Measurements from ENCODE around the gene TBKBP1. TPM values are rescaled to one million over a fixed set of nuclear protein-coding genes. Genes with fewer than 3 reads are reported as not detected.
A peak's percentile ranks its signal among the peaks of the same experiment; 100 is the strongest.

TBKBP1 gene
- total and polyA plus RNA-seq, 2 donors (not counting 1 experiment from before 2014, with no cell fraction given), result 4.6 to 11.6 TPM

DNA sequence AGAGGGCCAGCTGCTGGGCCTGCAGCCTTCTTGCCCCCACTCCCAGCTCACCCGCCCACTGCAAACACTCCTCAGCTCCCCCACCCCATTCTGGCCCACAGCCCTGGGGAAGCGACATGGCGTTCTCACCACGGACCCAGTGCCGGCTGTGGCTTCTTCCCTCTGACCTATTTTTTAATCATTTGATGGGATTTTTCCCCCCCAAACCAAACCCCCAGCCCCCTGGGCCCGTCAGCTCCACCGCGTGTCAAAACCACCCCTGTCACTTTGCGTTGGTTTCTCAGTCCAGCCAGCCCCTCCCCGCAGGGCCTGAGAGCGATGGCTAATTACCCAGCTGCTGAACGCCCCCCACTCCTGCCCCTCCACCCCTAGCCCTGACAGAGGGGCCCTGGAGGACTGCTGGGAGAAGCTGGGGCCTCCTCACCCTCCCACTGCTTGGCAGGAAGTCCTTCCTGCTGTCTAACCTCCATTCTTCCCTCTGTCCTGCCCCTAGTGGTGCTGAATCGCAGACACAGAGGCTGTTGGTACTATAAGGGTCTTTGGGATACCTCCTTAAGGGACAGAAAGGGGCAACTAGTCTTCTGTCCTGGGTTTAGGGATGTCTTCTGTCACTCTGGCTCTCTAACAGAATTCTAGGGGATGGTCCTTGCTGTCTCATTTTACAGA lies 31.6 kb downstream of the TBKBP1 start:
- TF ChIP-seq EZH2 (IDR thresholded peaks at IDR 0.05; ENCODE audit: low read length, missing control alignments), result no peak
- TF ChIP-seq, protein P1, sequence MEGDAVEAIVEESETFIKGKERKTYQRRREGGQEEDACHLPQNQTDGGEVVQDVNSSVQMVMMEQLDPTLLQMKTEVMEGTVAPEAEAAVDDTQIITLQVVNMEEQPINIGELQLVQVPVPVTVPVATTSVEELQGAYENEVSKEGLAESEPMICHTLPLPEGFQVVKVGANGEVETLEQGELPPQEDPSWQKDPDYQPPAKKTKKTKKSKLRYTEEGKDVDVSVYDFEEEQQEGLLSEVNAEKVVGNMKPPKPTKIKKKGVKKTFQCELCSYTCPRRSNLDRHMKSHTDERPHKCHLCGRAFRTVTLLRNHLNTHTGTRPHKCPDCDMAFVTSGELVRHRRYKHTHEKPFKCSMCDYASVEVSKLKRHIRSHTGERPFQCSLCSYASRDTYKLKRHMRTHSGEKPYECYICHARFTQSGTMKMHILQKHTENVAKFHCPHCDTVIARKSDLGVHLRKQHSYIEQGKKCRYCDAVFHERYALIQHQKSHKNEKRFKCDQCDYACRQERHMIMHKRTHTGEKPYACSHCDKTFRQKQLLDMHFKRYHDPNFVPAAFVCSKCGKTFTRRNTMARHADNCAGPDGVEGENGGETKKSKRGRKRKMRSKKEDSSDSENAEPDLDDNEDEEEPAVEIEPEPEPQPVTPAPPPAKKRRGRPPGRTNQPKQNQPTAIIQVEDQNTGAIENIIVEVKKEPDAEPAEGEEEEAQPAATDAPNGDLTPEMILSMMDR (conservative IDR thresholded peaks at IDR 0.05 in 1 of 2, IDR thresholded peaks at IDR 0.05 in 1 of 2; ENCODE audit: low read depth in 1 of 2, low read length in 2 of 2), result peak in 1 of 2 donors; percentile 10
- no peak overlapping the region for H3K4me3 ChIP-seq (replicated peaks in 1 of 4; ENCODE audit: control extremely low read depth in 1 of 4, insufficient read depth in 1 of 4, low read depth in 3 of 4, low read length in 4 of 4)
- no peak overlapping the region for H2AFZ ChIP-seq (ENCODE audit: low read length)
- peaks cover 2% of the 10 kb centered on the region for H3K4me1 ChIP-seq (ENCODE audit: control insufficient read depth, extremely low read depth, insufficient read depth, low read length)
- no peaks in the 10 kb centered on the region for H4K20me1 ChIP-seq (ENCODE audit: control insufficient read depth, extremely low read depth, insufficient read depth, low read length)
- no peak overlapping the region for H3K9ac ChIP-seq (ENCODE audit: insufficient read depth, low read length)
- peaks cover 46% of the 10 kb centered on the region for H3K27me3 ChIP-seq (ENCODE audit: control insufficient read depth, insufficient read depth, low read length)
- H3K9me3 ChIP-seq (ENCODE audit: control insufficient read depth, insufficient read depth, low read depth, low read length), result no peaks in the 10 kb centered on the region
- DNase-seq (ENCODE audit: low read depth in 2 of 2), result no peak
- H3K36me3 ChIP-seq (ENCODE audit: control insufficient read depth, insufficient read depth, low read length), result no peaks in the 10 kb centered on the region
- H3K27ac ChIP-seq (ENCODE audit: insufficient read depth, low read length), result no peak overlapping the region
- H3K4me2 ChIP-seq (ENCODE audit: extremely low read depth, insufficient read depth, low read length), result no peak overlapping the region
- no peaks in the 10 kb centered on the region for H3K79me2 ChIP-seq (ENCODE audit: control insufficient read depth, insufficient read depth, low read length)

DNA sequence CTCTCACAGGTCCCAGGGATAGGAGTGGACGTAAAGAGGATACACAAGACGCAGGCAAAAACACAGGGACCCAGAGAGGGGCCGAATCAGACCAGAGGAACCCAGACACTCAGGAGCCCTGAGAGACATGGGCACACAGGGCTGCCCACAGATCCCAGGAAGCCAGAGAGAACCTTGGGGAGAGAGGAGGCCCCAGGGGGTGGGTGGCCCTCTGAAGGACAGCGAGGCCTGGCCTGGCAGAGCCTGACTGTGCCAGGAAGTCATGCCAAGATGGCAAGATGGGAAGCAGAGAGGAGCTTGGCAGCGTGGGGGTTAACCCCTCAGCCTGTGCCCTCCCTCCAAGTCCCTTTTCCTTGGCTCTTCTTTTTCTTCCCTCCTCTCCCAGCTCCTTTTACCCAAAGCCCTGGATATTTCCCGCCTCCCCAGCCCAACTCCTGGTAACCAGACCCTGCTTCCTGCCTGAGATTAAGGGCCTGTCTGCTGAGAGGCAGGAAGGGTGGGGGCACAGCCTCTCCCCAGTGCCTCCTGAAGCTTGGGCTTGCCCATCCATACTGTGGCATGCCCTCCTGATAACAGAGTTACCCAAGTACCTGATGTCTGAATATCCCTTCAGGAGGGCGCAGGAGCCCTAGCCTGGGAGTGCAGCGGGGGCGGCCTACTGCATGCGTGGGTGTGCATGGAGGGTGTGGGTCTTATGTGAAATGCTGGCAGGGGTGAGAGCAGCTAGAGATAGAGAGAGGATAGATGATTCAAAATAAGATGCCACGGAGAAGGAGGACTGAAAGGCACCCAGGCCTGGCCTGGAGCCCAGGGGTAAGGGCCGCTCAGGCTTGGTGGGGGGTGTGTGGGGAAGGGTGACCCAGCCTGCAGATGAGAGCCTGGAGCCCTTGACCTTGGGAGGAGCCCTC lies 33.1 kb downstream of the TBKBP1 start:
- H3K9ac ChIP-seq (ENCODE audit: insufficient read depth, low read length), result no peak overlapping the region

DNA sequence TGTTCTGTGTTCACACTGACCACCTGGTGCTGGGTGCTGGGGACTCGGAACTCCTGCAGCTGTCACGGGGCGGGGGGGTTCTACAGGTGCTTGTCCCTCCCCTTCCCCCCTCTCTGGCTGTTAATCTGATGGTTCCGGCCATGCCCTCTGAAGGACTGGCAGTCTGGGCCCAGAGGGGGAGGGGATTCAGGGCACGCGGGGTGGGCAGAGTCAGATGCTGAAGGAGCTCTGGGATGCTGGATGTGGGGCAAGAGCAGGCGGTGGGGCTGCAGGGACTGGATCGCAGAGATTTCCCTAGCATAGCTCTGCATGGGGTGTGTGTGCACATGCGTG lies 33.7 kb downstream of the TBKBP1 start:
- no peak for TF ChIP-seq EZH2 (IDR thresholded peaks at IDR 0.05; ENCODE audit: low read length, missing control alignments)
- TF ChIP-seq, protein P1 (conservative IDR thresholded peaks at IDR 0.05 in 1 of 2, IDR thresholded peaks at IDR 0.05 in 1 of 2; ENCODE audit: low read depth in 1 of 2, low read length in 2 of 2), result no peak
- no peaks in the 10 kb centered on the region for H3K36me3 ChIP-seq (ENCODE audit: control insufficient read depth, insufficient read depth, low read length)

More for the DNA sequence above, 33.1 kb downstream of the TBKBP1 start:
- Histone ChIP-seq H4K20me1 (ENCODE audit: control insufficient read depth, extremely low read depth, insufficient read depth, low read length) (no peaks in the 10 kb centered on the region), H3K9me3 (ENCODE audit: control insufficient read depth, insufficient read depth, low read depth, low read length) (no peaks in the 10 kb centered on the region), H3K4me2 (ENCODE audit: extremely low read depth, insufficient read depth, low read length) (no peak overlapping the region), H3K27ac (ENCODE audit: insufficient read depth, low read length) (no peak overlapping the region), H3K4me1 (ENCODE audit: control insufficient read depth, extremely low read depth, insufficient read depth, low read length) (no peaks in the 10 kb centered on the region), H3K27me3 (ENCODE audit: control insufficient read depth, insufficient read depth, low read length) (peaks cover 48% of the 10 kb centered on the region), H3K4me3 (replicated peaks in 1 of 4; ENCODE audit: control extremely low read depth in 1 of 4, insufficient read depth in 1 of 4, low read depth in 3 of 4, low read length in 4 of 4) (no peak overlapping the region), H3K36me3 (ENCODE audit: control insufficient read depth, insufficient read depth, low read length) (no peaks in the 10 kb centered on the region), H2AFZ (ENCODE audit: low read length) (no peak overlapping the region), H3K79me2 (ENCODE audit: control insufficient read depth, insufficient read depth, low read length) (no peaks in the 10 kb centered on the region)
- no peak for TF ChIP-seq EZH2 (IDR thresholded peaks at IDR 0.05; ENCODE audit: low read length, missing control alignments)
- TF ChIP-seq, protein P1 (conservative IDR thresholded peaks at IDR 0.05 in 1 of 2, IDR thresholded peaks at IDR 0.05 in 1 of 2; ENCODE audit: low read depth in 1 of 2, low read length in 2 of 2), result no peak
- DNase-seq (ENCODE audit: low read depth in 2 of 2), result no peak

More for the DNA sequence above, 33.7 kb downstream of the TBKBP1 start:
- H3K79me2 ChIP-seq (ENCODE audit: control insufficient read depth, insufficient read depth, low read length), result no peaks in the 10 kb centered on the region
- no peak overlapping the region for H2AFZ ChIP-seq (ENCODE audit: low read length)
- H3K9me3 ChIP-seq (ENCODE audit: control insufficient read depth, insufficient read depth, low read depth, low read length), result no peaks in the 10 kb centered on the region
- no peak overlapping the region for H3K4me3 ChIP-seq (replicated peaks in 1 of 4; ENCODE audit: control extremely low read depth in 1 of 4, insufficient read depth in 1 of 4, low read depth in 3 of 4, low read length in 4 of 4)
- no peaks in the 10 kb centered on the region for H3K4me1 ChIP-seq (ENCODE audit: control insufficient read depth, extremely low read depth, insufficient read depth, low read length)
- H3K27me3 ChIP-seq (ENCODE audit: control insufficient read depth, insufficient read depth, low read length), result peaks cover 48% of the 10 kb centered on the region
- no peak for DNase-seq (ENCODE audit: low read depth in 2 of 2)
- no peak overlapping the region for H3K4me2 ChIP-seq (ENCODE audit: extremely low read depth, insufficient read depth, low read length)
- no peak overlapping the region for H3K9ac ChIP-seq (ENCODE audit: insufficient read depth, low read length)
- H3K27ac ChIP-seq (ENCODE audit: insufficient read depth, low read length), result no peak overlapping the region
- H4K20me1 ChIP-seq (ENCODE audit: control insufficient read depth, extremely low read depth, insufficient read depth, low read length), result no peaks in the 10 kb centered on the region

Measured in fibroblast of lung (primary cell).